ENCODE measurements around the gene CYP21A2. TPM values are rescaled to one million over a fixed set of nuclear protein-coding genes. Genes with fewer than 3 reads are reported as not detected.
"Not testable (repeated sequence)": the region's sequence is repeated elsewhere in the genome, so short reads cannot be mapped to it uniquely, and the experiment has no call there.

Gene CYP21A2
- total and polyA plus RNA-seq, 2 experiments from 2014 or later: not detected

- in situ Hi-C loops (cut with MboI); H3K36me3 ChIP-seq (ENCODE audit: low read depth); H3K79me2 ChIP-seq (ENCODE audit: insufficient read depth); DNase-seq; H3K9me2 ChIP-seq (ENCODE audit: insufficient read depth); H3K9me3 ChIP-seq (ENCODE audit: low read depth); H2AFZ ChIP-seq; H3K4me3 ChIP-seq; H3K4me2 ChIP-seq (ENCODE audit: unreplicated experiment); H4K20me1 ChIP-seq (ENCODE audit: insufficient read depth); H3K27ac ChIP-seq; H3K27me3 ChIP-seq (replicated peaks; ENCODE audit: insufficient read depth); H3F3A ChIP-seq (ENCODE audit: insufficient read depth); H3K9ac ChIP-seq: not testable (repeated sequence)
- WGBS, 2 experiments (ENCODE audit: low coverage in 1 of 2, low lambda C conversion rate in 2 of 2, missing lambda C conversion rate in 2 of 2): 92 to 94% methylated on average over 12 to 14 of the region's 15 CpGs
- peaks cover 11% of the 10 kb centered on the region for H3K4me1 ChIP-seq (ENCODE audit: insufficient read depth)
Observed at GRCh38 chr6:32042276-32042675, 4.1 kb downstream of the CYP21A2 start.

DNA sequence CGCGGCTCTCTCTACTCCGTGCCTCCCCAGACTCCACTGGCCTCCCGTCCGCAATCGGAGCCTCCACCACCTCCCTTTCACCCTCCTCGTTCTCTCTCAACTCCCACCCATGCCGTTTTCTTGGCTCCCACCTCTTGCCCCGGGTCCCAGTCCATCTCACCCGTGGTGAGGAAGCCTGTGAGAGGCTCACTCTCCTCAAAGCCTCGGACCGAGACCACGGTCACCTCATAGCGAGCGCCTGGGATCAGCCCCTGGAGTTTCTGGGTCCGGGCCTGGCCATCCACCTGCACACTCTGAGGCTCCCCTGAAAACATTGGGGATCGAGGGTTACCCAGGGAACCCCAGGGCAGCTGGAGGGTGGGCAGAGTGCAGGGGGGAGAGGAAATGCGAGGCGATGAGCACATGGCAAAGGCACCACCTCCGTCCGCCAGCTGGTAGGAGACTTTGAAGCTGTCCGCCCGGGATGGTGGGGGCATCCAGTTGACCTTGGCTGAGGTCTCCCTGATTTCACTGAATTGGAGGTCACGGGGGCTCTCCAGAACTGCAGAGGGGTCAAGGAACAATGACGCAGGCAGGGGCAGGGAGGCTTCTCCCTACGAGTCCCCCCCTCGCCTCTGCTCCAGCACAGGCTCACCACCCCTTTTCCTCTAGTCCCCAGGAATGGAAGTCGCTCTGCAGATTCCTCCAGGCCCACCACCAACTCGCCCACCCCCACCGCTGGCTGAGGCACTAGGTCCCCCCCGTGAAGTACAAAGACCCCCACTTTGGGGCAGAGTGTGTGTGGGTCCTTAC is 5.6 kb downstream of the CYP21A2 start:
- H3K9me2 ChIP-seq (ENCODE audit: insufficient read depth); DNase-seq; H3F3A ChIP-seq (ENCODE audit: insufficient read depth); H3K79me2 ChIP-seq (ENCODE audit: insufficient read depth); H3K36me3 ChIP-seq (ENCODE audit: low read depth); H3K9me3 ChIP-seq (ENCODE audit: low read depth); H3K27ac ChIP-seq; H3K4me2 ChIP-seq (ENCODE audit: unreplicated experiment); H2AFZ ChIP-seq; H3K27me3 ChIP-seq (replicated peaks; ENCODE audit: insufficient read depth); H4K20me1 ChIP-seq (ENCODE audit: insufficient read depth); in situ Hi-C loops (cut with MboI); H3K9ac ChIP-seq; H3K4me3 ChIP-seq: not testable (repeated sequence)
- peaks cover 19% of the 10 kb centered on the region for H3K4me1 ChIP-seq (ENCODE audit: insufficient read depth)
- WGBS, 2 experiments (ENCODE audit: low coverage in 1 of 2, low lambda C conversion rate in 2 of 2, missing lambda C conversion rate in 2 of 2): 90 to 96% methylated on average over 11 to 22 of the region's 31 CpGs

DNA sequence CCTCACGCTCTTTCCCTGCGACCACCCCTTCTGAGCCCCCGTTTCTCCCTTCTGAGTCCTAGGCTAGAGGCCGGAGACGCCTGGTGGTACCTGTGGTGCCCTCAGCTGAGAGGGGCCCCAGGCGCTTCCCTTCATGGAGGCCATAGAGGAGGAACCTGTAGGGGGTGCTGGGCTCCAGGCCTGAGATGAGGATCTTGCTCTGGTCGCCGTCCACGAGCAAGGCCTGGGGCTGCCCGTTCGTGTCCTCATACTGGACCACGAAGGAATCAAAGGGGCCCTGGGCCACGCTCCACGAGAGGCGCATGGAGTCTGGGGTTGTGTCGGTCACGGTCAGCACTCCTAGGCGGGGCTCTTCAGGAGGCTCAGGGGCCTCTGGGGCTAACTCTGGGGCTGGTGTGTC is 6.7 kb downstream of the CYP21A2 start:
- H3K4me2 ChIP-seq (ENCODE audit: unreplicated experiment); H3K9me3 ChIP-seq (ENCODE audit: low read depth); H3K27me3 ChIP-seq (replicated peaks; ENCODE audit: insufficient read depth); H3K79me2 ChIP-seq (ENCODE audit: insufficient read depth); H3K36me3 ChIP-seq (ENCODE audit: low read depth); DNase-seq; H3K27ac ChIP-seq; in situ Hi-C loops (cut with MboI); H2AFZ ChIP-seq; H3F3A ChIP-seq (ENCODE audit: insufficient read depth); H3K4me3 ChIP-seq; H4K20me1 ChIP-seq (ENCODE audit: insufficient read depth); H3K9me2 ChIP-seq (ENCODE audit: insufficient read depth); H3K9ac ChIP-seq: not testable (repeated sequence)
- peaks cover 19% of the 10 kb centered on the region for H3K4me1 ChIP-seq (ENCODE audit: insufficient read depth)
- 82 to 86% methylated on average over 12 to 15 of the region's 18 CpGs for WGBS, 2 experiments (ENCODE audit: low coverage in 1 of 2, low lambda C conversion rate in 2 of 2, missing lambda C conversion rate in 2 of 2)

GRCh38 chr6:32045811-32046449 is 7.7 kb downstream of the CYP21A2 start:
- Histone ChIP-seq H3K9me3 (ENCODE audit: low read depth) (no peaks in the 10 kb centered on the region), H3K4me3 (no peak overlapping the region), H3K79me2 (ENCODE audit: insufficient read depth) (no peaks in the 10 kb centered on the region), H3K4me1 (ENCODE audit: insufficient read depth) (peaks cover 19% of the 10 kb centered on the region), H3K27ac (no peak overlapping the region), H3K9ac (no peak overlapping the region), H3K4me2 (ENCODE audit: unreplicated experiment) (no peak overlapping the region), H3F3A (ENCODE audit: insufficient read depth) (no peaks in the 10 kb centered on the region), H3K9me2 (ENCODE audit: insufficient read depth) (no peaks in the 10 kb centered on the region), H2AFZ (no peak overlapping the region), H4K20me1 (ENCODE audit: insufficient read depth) (no peaks in the 10 kb centered on the region), H3K36me3 (ENCODE audit: low read depth) (no peaks in the 10 kb centered on the region), H3K27me3 (replicated peaks; ENCODE audit: insufficient read depth) (no peaks in the 10 kb centered on the region)
- no peak for DNase-seq
- TF ChIP-seq EZH2 (IDR thresholded peaks at IDR 0.05; ENCODE audit: insufficient read depth, poor library complexity, severe bottlenecking) (no peak), EZH2phosphoT487 (IDR thresholded peaks at IDR 0.05; ENCODE audit: insufficient read depth, low read depth) (no peak)
- 88 to 89% methylated on average over 21 to 22 of the region's 22 CpGs for WGBS, 2 experiments (ENCODE audit: low coverage in 1 of 2, low lambda C conversion rate in 2 of 2, missing lambda C conversion rate in 2 of 2)
- in situ Hi-C loops (cut with MboI): no loop called here

Data from GM23248 (cell line).